ENCODE results near the gene ANXA10.

GRCh38 chr4:168218645-168219044, 126.3 kb downstream of the ANXA10 start:
- TF ChIP-seq CTCF (IDR thresholded peaks at IDR 0.05; ENCODE audit: low read depth, low read length) (no peak), EZH2phosphoT487 (IDR thresholded peaks at IDR 0.05; ENCODE audit: low read depth) (no peak)
